ENCODE data around the gene CHAF1B.
"Not testable (repeated sequence)": the region's sequence is repeated elsewhere in the genome, so short reads cannot be mapped to it uniquely, and the experiment has no call there.

The CHAF1B gene

GRCh38 chr21:36388835-36389234 lies 3.6 kb downstream of the CHAF1B start:
- ChIA-PET POLR2A (no interaction called here), CTCF (interaction anchor here (0.6 to 1.1 kb wide), 2 partner anchors 37 to 41 kb away, joined by 3 to 4 read pairs; no protein-coding TSS in a partner anchor)
- Histone ChIP-seq H3K9me3 (ENCODE audit: control insufficient read depth, insufficient read depth, low read depth, low read length) (no peaks in the 10 kb centered on the region), H3K4me3 (ENCODE audit: low read depth, low read length) (no peak overlapping the region), H3K36me3 (ENCODE audit: control insufficient read depth in 2 of 2, insufficient read depth in 1 of 2, low read length in 2 of 2) (peaks cover 49 to 62% of the 10 kb centered on the region in 2 experiments), H3K4me1 (ENCODE audit: control insufficient read depth, insufficient read depth, low read length) (0 out of 2 replicates have a peak, but pooled peaks cover 2% of the 10 kb centered on the region), H3K27ac (ENCODE audit: extremely low read depth, low read depth, low read length) (no peak overlapping the region)
- TF ChIP-seq ZIC2 (tag by site-specific recombination; IDR thresholded peaks at IDR 0.05) (peak; percentile 72), SETDB1 (IDR thresholded peaks at IDR 0.05; ENCODE audit: insufficient read length, low read length) (no peak)

GRCh38 chr21:36391649-36392048 lies 6.5 kb downstream of the CHAF1B start:
- not testable (repeated sequence) for H3K9me3 ChIP-seq (ENCODE audit: control insufficient read depth, insufficient read depth, low read depth, low read length); H3K4me1 ChIP-seq (ENCODE audit: control insufficient read depth, insufficient read depth, low read length); H3K4me3 ChIP-seq (ENCODE audit: low read depth, low read length); H3K27ac ChIP-seq (ENCODE audit: extremely low read depth, low read depth, low read length)
- H3K36me3 ChIP-seq (ENCODE audit: control insufficient read depth in 2 of 2, insufficient read depth in 1 of 2, low read length in 2 of 2): peaks cover 75 to 83% of the 10 kb centered on the region in 2 experiments
- peak; percentile 96 for TF ChIP-seq ZNF362 (tag by site-specific recombination; IDR thresholded peaks at IDR 0.05)
- ChIA-PET CTCF (interaction anchor here (0.6 to 1.1 kb wide), 2 partner anchors 30 to 725 kb away, joined by 3 to 5 read pairs; no protein-coding TSS in a partner anchor), POLR2A (interaction anchor here (0.6 kb wide), 1 partner anchor 28 kb away, joined by 4 read pairs; no protein-coding TSS in a partner anchor)

- peak overlapping the region; percentile 24; the same call in 1 of the 2 replicates for H3K27ac ChIP-seq (ENCODE audit: extremely low read depth, low read depth, low read length)
- CTCF ChIA-PET: no interaction called here
- peaks cover 83 to 84% of the 10 kb centered on the region in 2 experiments for H3K36me3 ChIP-seq (ENCODE audit: control insufficient read depth in 2 of 2, insufficient read depth in 1 of 2, low read length in 2 of 2)
- POLR2A ChIA-PET: interaction anchor here (1.6 kb wide), 1 partner anchor 17 kb away, joined by 4 read pairs; no protein-coding TSS in a partner anchor
- H3K4me1 ChIP-seq (ENCODE audit: control insufficient read depth, insufficient read depth, low read length): no peaks in the 10 kb centered on the region
- H3K4me3 ChIP-seq (ENCODE audit: low read depth, low read length): no peak overlapping the region
- H3K9me3 ChIP-seq (ENCODE audit: control insufficient read depth, insufficient read depth, low read depth, low read length): no peaks in the 10 kb centered on the region
- TF ChIP-seq ZNF600 (tag by site-specific recombination; IDR thresholded peaks at IDR 0.05): no peak
- TF ChIP-seq ZNF354C (tag by site-specific recombination; IDR thresholded peaks at IDR 0.05; ENCODE audit: borderline replicate concordance, low read depth): no peak
- TF ChIP-seq GFI1B (tag by site-specific recombination; IDR thresholded peaks at IDR 0.05): no peak
- no peak for TF ChIP-seq ZNF280C (tag by site-specific recombination; IDR thresholded peaks at IDR 0.05)
- TF ChIP-seq ZBTB6 (tag by site-specific recombination; IDR thresholded peaks at IDR 0.05): no peak
- no peak for TF ChIP-seq ZBTB49 (tag by site-specific recombination; IDR thresholded peaks at IDR 0.05; ENCODE audit: low read depth)
- no peak for TF ChIP-seq KLF1 (tag by site-specific recombination; IDR thresholded peaks at IDR 0.05)
- no peak for TF ChIP-seq ZNF830 (tag by site-specific recombination; IDR thresholded peaks at IDR 0.05; ENCODE audit: low read depth)
- TF ChIP-seq GLI4 (tag by site-specific recombination; IDR thresholded peaks at IDR 0.05): no peak
- no peak for TF ChIP-seq EGR2 (tag by site-specific recombination; IDR thresholded peaks at IDR 0.05; ENCODE audit: low read depth)
- TF ChIP-seq ZNF549 (tag by site-specific recombination; IDR thresholded peaks at IDR 0.05): no peak
- no peak for TF ChIP-seq KLF16 (tag by site-specific recombination; IDR thresholded peaks at IDR 0.05)
- TF ChIP-seq ZNF747 (tag by site-specific recombination; IDR thresholded peaks at IDR 0.05): no peak
- TF ChIP-seq ZNF548 (tag by site-specific recombination; IDR thresholded peaks at IDR 0.05): no peak
- no peak for TF ChIP-seq TCF7L2 (IDR thresholded peaks at IDR 0.05; ENCODE audit: borderline replicate concordance, low read depth, low read length)
- TF ChIP-seq KLF17 (tag by site-specific recombination; IDR thresholded peaks at IDR 0.05): no peak
- TF ChIP-seq ZNF184 (tag by site-specific recombination; IDR thresholded peaks at IDR 0.05): no peak
- no peak for TF ChIP-seq ZNF677 (tag by site-specific recombination; IDR thresholded peaks at IDR 0.05)
Observed at GRCh38 chr21:36395353-36396111, 10.3 kb downstream of the CHAF1B start.
